GM13976 (cell line): ENCODE data around the gene PRKACA.
A peak's percentile ranks its signal among the peaks of the same experiment; 100 is the strongest.

Experiments
- DNase-seq: peaks from one replicate; pipeline ENCODE4 v3.0.0; 2012; ENCODE audit warnings: low spot score
- in situ Hi-C: fragments of 300-500 bp; cut with MboI; formaldehyde crosslinking; loops from one replicate; pipeline ENCODE4 v1.12.0; 2022; ENCODE audit warnings: low sequenced_read_pairs, mixed read lengths, inconsistent platforms; ENCODE audit not compliant: unreplicated experiment
- TF ChIP-seq, protein P1 (sequence below): IDR thresholded peaks from 2 replicates; pipeline ENCODE4 v1.5.1; 2012; ENCODE audit warnings: borderline replicate concordance, mild to moderate bottlenecking; ENCODE audit not compliant: insufficient read depth; ENCODE audit errors: extremely low read depth, missing control alignments, control extremely low read depth

The PRKACA gene

GRCh38 chr19:14072535-14073260 is 44.9 kb downstream of the PRKACA start, which contains the start of gene MISP3:
TSS of gene MISP3 (plus strand) at chr19:14072786. CDS start at chr19:14073310, 524 bp downstream.
- DNase-seq, result peak; percentile 70
- TF ChIP-seq, protein P1, sequence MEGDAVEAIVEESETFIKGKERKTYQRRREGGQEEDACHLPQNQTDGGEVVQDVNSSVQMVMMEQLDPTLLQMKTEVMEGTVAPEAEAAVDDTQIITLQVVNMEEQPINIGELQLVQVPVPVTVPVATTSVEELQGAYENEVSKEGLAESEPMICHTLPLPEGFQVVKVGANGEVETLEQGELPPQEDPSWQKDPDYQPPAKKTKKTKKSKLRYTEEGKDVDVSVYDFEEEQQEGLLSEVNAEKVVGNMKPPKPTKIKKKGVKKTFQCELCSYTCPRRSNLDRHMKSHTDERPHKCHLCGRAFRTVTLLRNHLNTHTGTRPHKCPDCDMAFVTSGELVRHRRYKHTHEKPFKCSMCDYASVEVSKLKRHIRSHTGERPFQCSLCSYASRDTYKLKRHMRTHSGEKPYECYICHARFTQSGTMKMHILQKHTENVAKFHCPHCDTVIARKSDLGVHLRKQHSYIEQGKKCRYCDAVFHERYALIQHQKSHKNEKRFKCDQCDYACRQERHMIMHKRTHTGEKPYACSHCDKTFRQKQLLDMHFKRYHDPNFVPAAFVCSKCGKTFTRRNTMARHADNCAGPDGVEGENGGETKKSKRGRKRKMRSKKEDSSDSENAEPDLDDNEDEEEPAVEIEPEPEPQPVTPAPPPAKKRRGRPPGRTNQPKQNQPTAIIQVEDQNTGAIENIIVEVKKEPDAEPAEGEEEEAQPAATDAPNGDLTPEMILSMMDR, result no peak
- in situ Hi-C loops, result loop anchor here (5.0 to 25.0 kb wide), 2 partner anchors 190 to 460 kb away; no protein-coding TSS in a partner anchor

- TF ChIP-seq, protein P1, result no peak
- in situ Hi-C loops, result loop anchor here (5.0 to 25.0 kb wide), 2 partner anchors 188 to 458 kb away; no protein-coding TSS in a partner anchor
- DNase-seq, result no peak
Measured at GRCh38 chr19:14070268-14071050, 47.1 kb downstream of the PRKACA start.

DNA sequence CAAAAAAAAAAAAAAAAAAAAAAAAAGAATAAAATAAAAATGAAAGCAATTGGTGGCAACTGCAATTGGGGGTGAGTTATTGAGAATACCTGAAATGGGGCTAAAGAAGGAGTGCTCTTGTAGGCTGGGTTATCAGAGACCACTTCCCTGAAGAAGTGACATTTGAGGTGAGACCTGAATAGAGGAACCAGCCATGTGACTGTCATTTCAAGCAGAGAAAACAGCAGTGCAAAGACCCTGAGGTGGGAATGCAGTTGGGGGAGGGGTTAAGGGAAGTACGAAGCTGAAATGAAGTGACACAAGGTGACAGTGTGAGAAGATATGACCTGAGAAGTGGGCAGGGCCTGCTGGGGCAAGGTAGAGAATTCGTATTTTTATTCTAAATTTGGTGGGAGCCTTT is 51.4 kb downstream of the PRKACA start:
- no peak for DNase-seq
- in situ Hi-C loops, result loop anchor here (25.0 kb wide), 1 partner anchor 454 kb away; no protein-coding TSS in a partner anchor
- TF ChIP-seq, protein P1, result no peak

DNA sequence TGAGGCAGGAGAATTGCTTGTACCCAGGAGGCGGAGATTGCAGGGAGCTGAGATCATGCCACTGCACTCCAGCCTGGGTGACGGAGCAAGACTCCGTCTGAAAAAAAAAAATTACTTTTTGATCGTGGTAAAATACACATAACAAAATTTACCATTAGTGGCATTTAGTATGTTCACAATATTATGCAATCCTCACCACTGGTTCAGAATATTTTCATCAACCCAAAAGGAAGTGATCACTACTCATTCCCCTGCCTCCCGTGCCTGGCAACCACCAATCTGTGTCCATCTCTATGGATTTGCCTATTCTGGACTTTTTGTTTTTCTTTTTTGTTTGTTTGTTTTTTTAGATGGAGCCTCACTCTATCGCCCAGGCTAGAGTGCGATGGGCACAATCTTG is 54.5 kb downstream of the PRKACA start:
- in situ Hi-C loops, result loop anchor here (25.0 kb wide), 1 partner anchor 451 kb away; no protein-coding TSS in a partner anchor
- no peak for DNase-seq
- TF ChIP-seq, protein P1, result no peak

- in situ Hi-C loops, result loop anchor here (25.0 kb wide), 1 partner anchor 450 kb away; no protein-coding TSS in a partner anchor
- DNase-seq, result no peak
- TF ChIP-seq, protein P1, result no peak
Measured at GRCh38 chr19:14062558-14062855, 55.1 kb downstream of the PRKACA start.

DNA sequence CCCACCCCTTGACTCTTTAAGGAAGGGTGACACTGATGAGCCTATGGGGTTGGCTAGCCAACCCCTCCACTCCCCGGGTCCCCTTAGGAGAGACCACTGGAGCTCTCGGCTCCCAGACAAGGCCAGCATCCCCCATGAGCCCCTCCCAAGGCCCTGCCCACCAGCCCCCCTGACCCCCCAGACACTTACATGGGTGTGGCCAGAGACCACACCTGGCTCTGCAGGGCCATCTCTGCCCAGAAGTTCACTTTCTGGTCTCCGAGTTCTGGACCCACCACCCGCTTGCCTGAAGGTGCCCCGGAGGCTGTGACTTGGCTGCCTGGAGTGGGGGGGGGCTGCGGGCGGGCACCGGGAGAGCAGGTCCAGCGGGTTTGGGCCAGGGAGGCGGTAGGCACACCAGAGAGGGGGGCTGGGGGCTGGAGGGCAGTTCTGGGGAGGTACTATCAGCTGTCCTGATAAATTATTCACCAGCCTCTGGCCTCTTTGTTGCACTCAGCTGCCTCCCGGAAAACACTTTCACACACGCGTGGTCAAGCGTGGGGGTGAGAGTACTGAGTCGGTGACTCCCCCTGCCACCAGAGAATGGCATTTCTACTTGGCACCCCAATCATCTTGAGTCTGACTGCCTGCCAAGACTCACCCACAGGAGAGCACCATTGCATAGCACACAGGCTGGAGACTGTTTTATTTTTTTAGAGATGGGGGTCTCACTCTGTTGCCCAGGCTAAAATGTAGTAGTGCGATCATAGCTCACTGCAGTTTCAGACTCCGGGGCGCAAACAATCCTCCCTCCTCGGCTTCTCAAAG is 55.6 kb downstream of the PRKACA start, which contains the start of gene PALM3:
Gene PALM3, minus strand, starts transcription at position 326 of the 807 bp plus-strand sequence. Its CDS starts 96 bp downstream, at position 230.
- TF ChIP-seq, protein P1, result no peak
- in situ Hi-C loops, result loop anchor here (25.0 kb wide), 1 partner anchor 450 kb away; no protein-coding TSS in a partner anchor
- DNase-seq, result no peak
